H9 (cell line): ENCODE data around the gene ZNF440. TPM values are rescaled to one million over a fixed set of nuclear protein-coding genes. Genes with fewer than 3 reads are reported as not detected.

ENCODE experiments used
- DNase-seq: peaks from one replicate; pipeline ENCODE4 v3.0.0-alpha.2; 2017
- H2AFZ ChIP-seq: one replicate; pipeline ENCODE4 v1.6.1; 2013; ENCODE audit warnings: mild to moderate bottlenecking, low read length, control low read depth, moderate library complexity
- H2AK5ac ChIP-seq: 2 replicates; pipeline ENCODE4 v1.6.1; 2013; ENCODE audit warnings: low read length, control low read depth, mixed read lengths; ENCODE audit not compliant: insufficient read length
- H2BK120ac ChIP-seq: one replicate; pipeline ENCODE4 v1.6.1; 2013; ENCODE audit warnings: low read depth, mild to moderate bottlenecking, low read length, control low read depth, inconsistent platforms; ENCODE audit not compliant: poor library complexity, severe bottlenecking
- H2BK12ac ChIP-seq: 2 replicates; pipeline ENCODE4 v1.6.1; 2013; ENCODE audit warnings: low read length, control low read depth, mixed read lengths, low read depth; ENCODE audit not compliant: insufficient read length
- H2BK15ac ChIP-seq: 2 replicates; pipeline ENCODE4 v1.6.1; 2013; ENCODE audit warnings: low read depth, low read length, control low read depth
- H2BK20ac ChIP-seq: one replicate; pipeline ENCODE4 v1.6.1; 2013; ENCODE audit warnings: low read depth, mild to moderate bottlenecking, low read length, control low read depth, inconsistent platforms; ENCODE audit not compliant: poor library complexity, severe bottlenecking
- H2BK5ac ChIP-seq: 2 replicates; pipeline ENCODE4 v1.6.1; 2013; ENCODE audit warnings: low read length, control low read depth, mixed read lengths; ENCODE audit not compliant: insufficient read length
- H3K14ac ChIP-seq: 2 replicates; pipeline ENCODE4 v1.6.1; 2013; ENCODE audit warnings: low read length, control low read depth; ENCODE audit not compliant: insufficient read depth
- H3K18ac ChIP-seq: 2 replicates; pipeline ENCODE4 v1.6.1; 2013; ENCODE audit warnings: low read depth, mild to moderate bottlenecking, mixed read lengths, low read length, control low read depth; ENCODE audit not compliant: insufficient read length
- H3K23ac ChIP-seq: 2 replicates; pipeline ENCODE4 v1.6.1; 2013; ENCODE audit warnings: low read length, control low read depth, mixed read lengths, low read depth; ENCODE audit not compliant: insufficient read length
- H3K23me2 ChIP-seq: 2 replicates; pipeline ENCODE4 v1.6.1; 2013; ENCODE audit warnings: low read depth, mild to moderate bottlenecking, mixed read lengths, low read length, control low read depth; ENCODE audit not compliant: insufficient read length, poor library complexity, severe bottlenecking
- H3K27ac ChIP-seq: 2 replicates; pipeline ENCODE4 v1.5.1; 2013; ENCODE audit warnings: low read length, control low read depth, mixed read lengths, low read depth; ENCODE audit not compliant: insufficient read length
- H3K27me3 ChIP-seq: 2 replicates; pipeline ENCODE4 v1.6.1; 2013; ENCODE audit warnings: low read length, control low read depth, inconsistent platforms; ENCODE audit not compliant: insufficient read depth
- H3K4ac ChIP-seq: 2 replicates; pipeline ENCODE4 v1.6.1; 2013; ENCODE audit warnings: low read depth, mild to moderate bottlenecking, control low read depth, inconsistent platforms, low read length, moderate library complexity
- H3K4me1 ChIP-seq: 2 replicates; pipeline ENCODE4 v1.6.1; 2013; ENCODE audit warnings: low read length, control low read depth, inconsistent platforms; ENCODE audit not compliant: insufficient read depth
- H3K4me2 ChIP-seq: 2 replicates; pipeline ENCODE4 v1.6.1; 2013; ENCODE audit warnings: low read length, control low read depth, mixed read lengths; ENCODE audit not compliant: insufficient read length, insufficient read depth
- H3K56ac ChIP-seq: 2 replicates; pipeline ENCODE4 v1.6.1; 2013; ENCODE audit warnings: low read depth, mild to moderate bottlenecking, mixed read lengths, low read length, control low read depth; ENCODE audit not compliant: insufficient read length
- H3K79me1 ChIP-seq: 2 replicates; pipeline ENCODE4 v1.6.1; 2013; ENCODE audit warnings: low read depth, mild to moderate bottlenecking, moderate library complexity, low read length, control low read depth, inconsistent platforms; ENCODE audit not compliant: insufficient read depth, poor library complexity, severe bottlenecking
- H3K79me2 ChIP-seq: 2 replicates; pipeline ENCODE4 v1.6.1; 2013; ENCODE audit warnings: low read length, control low read depth, inconsistent platforms; ENCODE audit not compliant: insufficient read depth
- H3K9ac ChIP-seq: 2 replicates; pipeline ENCODE4 v1.6.1; 2013; ENCODE audit warnings: low read length, control low read depth, mixed read lengths; ENCODE audit not compliant: insufficient read length; ENCODE audit errors: extremely low read depth
- H3K9me3 ChIP-seq: one replicate; pipeline ENCODE4 v1.6.1; 2013; ENCODE audit warnings: low read depth, low read length, inconsistent platforms; ENCODE audit not compliant: control insufficient read depth
- H3T11ph ChIP-seq: one replicate; pipeline ENCODE4 v1.6.1; 2013; ENCODE audit warnings: mild to moderate bottlenecking, low read length, control low read depth, inconsistent platforms
- H4K20me1 ChIP-seq: one replicate; pipeline ENCODE4 v1.6.1; 2013; ENCODE audit not compliant: control insufficient read depth, insufficient read length, insufficient read depth
- H4K5ac ChIP-seq: 2 replicates; pipeline ENCODE4 v1.6.1; 2013; ENCODE audit warnings: low read depth, mild to moderate bottlenecking, mixed read lengths, low read length, control low read depth; ENCODE audit not compliant: insufficient read length
- H4K8ac ChIP-seq: replicated peaks from 2 replicates; pipeline ENCODE4 v1.6.1; 2013; ENCODE audit warnings: low read length, control low read depth, mixed read lengths, low read depth; ENCODE audit not compliant: insufficient read length
- H4K91ac ChIP-seq: 2 replicates; pipeline ENCODE4 v1.6.1; 2013; ENCODE audit warnings: low read depth, mild to moderate bottlenecking, moderate library complexity, mixed read lengths, low read length, control low read depth; ENCODE audit not compliant: insufficient read length
- H3K27ac Mint-ChIP-seq, 3 experiments: 2 replicates in 2 of 3; 3 replicates in 1 of 3; pipeline ENCODE4 v1.8.0; 2020 to 2021; ENCODE audit warnings: mixed read lengths in 3 of 3, mild to moderate bottlenecking in 1 of 3, moderate library complexity in 1 of 3
- H3K27me3 Mint-ChIP-seq: 2 replicates; pipeline ENCODE4 v1.8.0; 2021; ENCODE audit warnings: low read depth, mild to moderate bottlenecking, moderate library complexity, mixed read lengths
- H3K36me3 Mint-ChIP-seq, 3 experiments: 2 replicates in 2 of 3; 3 replicates in 1 of 3; pipeline ENCODE4 v1.8.0; 2020 to 2021; ENCODE audit warnings: low read depth in 3 of 3, mixed read lengths in 3 of 3; ENCODE audit not compliant: insufficient read depth in 1 of 3
- H3K4me1 Mint-ChIP-seq, 2 experiments: 2 replicates each; pipeline ENCODE4 v1.8.0; 2020; ENCODE audit warnings: mixed read lengths in 2 of 2
- H3K4me3 Mint-ChIP-seq, 2 experiments: 2 replicates in 1 of 2; 3 replicates in 1 of 2; pipeline ENCODE4 v1.8.0; 2020 to 2021; ENCODE audit warnings: mild to moderate bottlenecking in 2 of 2, mixed read lengths in 2 of 2, moderate library complexity in 1 of 2
- H3K9me3 Mint-ChIP-seq, 2 experiments: 2 replicates in 1 of 2; 3 replicates in 1 of 2; pipeline ENCODE4 v1.8.0; 2020; ENCODE audit warnings: mild to moderate bottlenecking in 2 of 2, mixed read lengths in 2 of 2, moderate library complexity in 1 of 2
- WGBS: extraction: QIAGEN DNeasy Blood & Tissue Kit; methylation state at CpG from one replicate; pipeline ENCODE4 v1.1.7; 2013; ENCODE audit warnings: missing lambda C conversion rate, low lambda C conversion rate, mixed read lengths; ENCODE audit not compliant: insufficient read length; ENCODE audit errors: extremely low coverage; 5-methylcytosine and 5-hydroxymethylcytosine counted together
- long read RNA-seq: library from polyadenylated mRNA; unstranded; transcript quantifications from one replicate; pipeline ENCODE4 v2.0.0, GENCODE V29; 2020
- total RNA-seq: library from RNA; stranded (reverse); gene quantifications from 2 replicates; pipeline ENCODE4 v1.2.1, GENCODE V29; 2021
- TF ChIP-seq, protein P1 (sequence below): fragments of 200-600 bp; sonication (generic); conservative IDR thresholded peaks from 3 replicates; pipeline ENCODE4 v1.8.0; 2021; ENCODE audit warnings: antibody characterized with exemption, mild to moderate bottlenecking

Gene ZNF440
- total RNA-seq: 4.1 and 4.4 TPM in 2 replicates
- long read RNA-seq, full-length matches to known transcripts: 4 of 4 reads
- long read RNA-seq, partial matches to known transcripts: 0 of 4 reads
- long read RNA-seq, other reads (novel, unspliced or antisense): 0 of 4 reads

GRCh38 chr19:11814029-11814699, at the start of gene ZNF440:
TSS of gene ZNF440 (plus strand) at chr19:11814273. CDS start at chr19:11814448, 175 bp downstream.
- Histone ChIP-seq H2BK20ac (no peak within 1 kb of the TSS), H3K27ac (no peak within 1 kb of the TSS), H3K79me1 (no peaks in the 10 kb centered on the region), H3K56ac (no peak within 1 kb of the TSS), H2AK5ac (no peak within 1 kb of the TSS), H3K9me3 (no peaks in the 10 kb centered on the region), H2BK5ac (no peak within 1 kb of the TSS), H3K4ac (no peak within 1 kb of the TSS), H3K79me2 (no peaks in the 10 kb centered on the region), H3T11ph (no peak within 1 kb of the TSS), H4K5ac (no peak within 1 kb of the TSS), H2AFZ (no peak within 1 kb of the TSS), H3K4me2 (peak within 1 kb of the TSS; percentile 46), H3K18ac (no peak within 1 kb of the TSS), H2BK15ac (no peak within 1 kb of the TSS), H4K8ac (no peak within 1 kb of the TSS), H3K23ac (no peak within 1 kb of the TSS), H3K9ac (peak within 1 kb of the TSS; percentile 68), H3K4me1 (no peaks in the 10 kb centered on the region), H4K91ac (no peak within 1 kb of the TSS), H2BK12ac (no peak within 1 kb of the TSS), H3K23me2 (peaks cover 4% of the 10 kb centered on the region), H3K14ac (no peak within 1 kb of the TSS), H2BK120ac (no peak within 1 kb of the TSS), H4K20me1 (no peaks in the 10 kb centered on the region), H3K27me3 (peaks cover 8% of the 10 kb centered on the region; the same call in 1 of the 2 replicates)
- H3K27ac Mint-ChIP-seq: no peak within 1 kb of the TSS; a peak in 1 of 7 replicates
- H3K4me3 Mint-ChIP-seq: peak within 1 kb of the TSS; percentile 82 to 94
- H3K4me1 Mint-ChIP-seq: peaks cover 5 to 9% of the 10 kb centered on the region in 2 experiments
- H3K9me3 Mint-ChIP-seq: peaks cover 4% of the 10 kb centered on the region in 2 experiments; a peak in 3 of 5 replicates
- peak; percentile 98 for DNase-seq
- peaks cover 0 to 9% (median 4%) of the 10 kb centered on the region in 3 experiments; a peak in 3 of 7 replicates for H3K36me3 Mint-ChIP-seq
- peaks cover 75% of the 10 kb centered on the region for H3K27me3 Mint-ChIP-seq
- no CpG with 5 or more reads among the region's 55 CpGs for WGBS
- TF ChIP-seq, protein P1, sequence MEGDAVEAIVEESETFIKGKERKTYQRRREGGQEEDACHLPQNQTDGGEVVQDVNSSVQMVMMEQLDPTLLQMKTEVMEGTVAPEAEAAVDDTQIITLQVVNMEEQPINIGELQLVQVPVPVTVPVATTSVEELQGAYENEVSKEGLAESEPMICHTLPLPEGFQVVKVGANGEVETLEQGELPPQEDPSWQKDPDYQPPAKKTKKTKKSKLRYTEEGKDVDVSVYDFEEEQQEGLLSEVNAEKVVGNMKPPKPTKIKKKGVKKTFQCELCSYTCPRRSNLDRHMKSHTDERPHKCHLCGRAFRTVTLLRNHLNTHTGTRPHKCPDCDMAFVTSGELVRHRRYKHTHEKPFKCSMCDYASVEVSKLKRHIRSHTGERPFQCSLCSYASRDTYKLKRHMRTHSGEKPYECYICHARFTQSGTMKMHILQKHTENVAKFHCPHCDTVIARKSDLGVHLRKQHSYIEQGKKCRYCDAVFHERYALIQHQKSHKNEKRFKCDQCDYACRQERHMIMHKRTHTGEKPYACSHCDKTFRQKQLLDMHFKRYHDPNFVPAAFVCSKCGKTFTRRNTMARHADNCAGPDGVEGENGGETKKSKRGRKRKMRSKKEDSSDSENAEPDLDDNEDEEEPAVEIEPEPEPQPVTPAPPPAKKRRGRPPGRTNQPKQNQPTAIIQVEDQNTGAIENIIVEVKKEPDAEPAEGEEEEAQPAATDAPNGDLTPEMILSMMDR: no peak
